Measurements from ENCODE around the gene CHID1. TPM values are rescaled to one million over a fixed set of nuclear protein-coding genes. Genes with fewer than 3 reads are reported as not detected.
A peak's percentile ranks its signal among the peaks of the same experiment; 100 is the strongest.

The CHID1 gene
- total and polyA plus RNA-seq, 9 of the 15 experiments (the other 6 are each of a cell fraction or from before 2014, with no cell fraction given): 15.1 to 108 (median 39.8) TPM

GRCh38 chr11:914747-915501 lies 4.3 kb upstream of the CHID1 start (continued):
- TF ChIP-seq ZZZ3 (IDR thresholded peaks at IDR 0.05): no peak
- TF ChIP-seq CREM (IDR thresholded peaks at IDR 0.05; ENCODE audit: low read depth): no peak
- TF ChIP-seq ZNF644 (tag; IDR thresholded peaks at IDR 0.05; ENCODE audit: low read depth): 0 out of 2 replicates have a peak, but pooled peaks have one; percentile 65
- no peak for TF ChIP-seq ZNF511 (CRISPR knock-in tag; IDR thresholded peaks at IDR 0.05)
- no peak for TF ChIP-seq TBP (optimal IDR thresholded peaks at IDR 0.05; ENCODE audit: low read depth, low read length)
- TF ChIP-seq SMAD1 (IDR thresholded peaks at IDR 0.05; ENCODE audit: low read depth, low read length, partially characterized antibody): no peak
- TF ChIP-seq KLF16 (IDR thresholded peaks at IDR 0.05): no peak
- TF ChIP-seq SAFB (IDR thresholded peaks at IDR 0.05; ENCODE audit: borderline replicate concordance, low read depth, low read length): no peak
- no peak for TF ChIP-seq USF2 (CRISPR knock-in tag; IDR thresholded peaks at IDR 0.05)
- TF ChIP-seq TGIF2 (CRISPR knock-in tag; IDR thresholded peaks at IDR 0.05): no peak
- TF ChIP-seq ATF3 (IDR thresholded peaks at IDR 0.05): no peak
- no peak for TF ChIP-seq ATF3 (CRISPR knock-in tag; conservative IDR thresholded peaks at IDR 0.05)
- TF ChIP-seq ZBTB17 (CRISPR knock-in tag; IDR thresholded peaks at IDR 0.05): no peak
- TF ChIP-seq, protein P1, sequence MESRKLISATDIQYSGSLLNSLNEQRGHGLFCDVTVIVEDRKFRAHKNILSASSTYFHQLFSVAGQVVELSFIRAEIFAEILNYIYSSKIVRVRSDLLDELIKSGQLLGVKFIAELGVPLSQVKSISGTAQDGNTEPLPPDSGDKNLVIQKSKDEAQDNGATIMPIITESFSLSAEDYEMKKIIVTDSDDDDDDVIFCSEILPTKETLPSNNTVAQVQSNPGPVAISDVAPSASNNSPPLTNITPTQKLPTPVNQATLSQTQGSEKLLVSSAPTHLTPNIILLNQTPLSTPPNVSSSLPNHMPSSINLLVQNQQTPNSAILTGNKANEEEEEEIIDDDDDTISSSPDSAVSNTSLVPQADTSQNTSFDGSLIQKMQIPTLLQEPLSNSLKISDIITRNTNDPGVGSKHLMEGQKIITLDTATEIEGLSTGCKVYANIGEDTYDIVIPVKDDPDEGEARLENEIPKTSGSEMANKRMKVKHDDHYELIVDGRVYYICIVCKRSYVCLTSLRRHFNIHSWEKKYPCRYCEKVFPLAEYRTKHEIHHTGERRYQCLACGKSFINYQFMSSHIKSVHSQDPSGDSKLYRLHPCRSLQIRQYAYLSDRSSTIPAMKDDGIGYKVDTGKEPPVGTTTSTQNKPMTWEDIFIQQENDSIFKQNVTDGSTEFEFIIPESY (CRISPR knock-in tag; IDR thresholded peaks at IDR 0.05): peak; percentile 84
- no peak for TF ChIP-seq GTF2B (IDR thresholded peaks at IDR 0.05; ENCODE audit: extremely low read depth, insufficient read length)
- TF ChIP-seq, protein P2, sequence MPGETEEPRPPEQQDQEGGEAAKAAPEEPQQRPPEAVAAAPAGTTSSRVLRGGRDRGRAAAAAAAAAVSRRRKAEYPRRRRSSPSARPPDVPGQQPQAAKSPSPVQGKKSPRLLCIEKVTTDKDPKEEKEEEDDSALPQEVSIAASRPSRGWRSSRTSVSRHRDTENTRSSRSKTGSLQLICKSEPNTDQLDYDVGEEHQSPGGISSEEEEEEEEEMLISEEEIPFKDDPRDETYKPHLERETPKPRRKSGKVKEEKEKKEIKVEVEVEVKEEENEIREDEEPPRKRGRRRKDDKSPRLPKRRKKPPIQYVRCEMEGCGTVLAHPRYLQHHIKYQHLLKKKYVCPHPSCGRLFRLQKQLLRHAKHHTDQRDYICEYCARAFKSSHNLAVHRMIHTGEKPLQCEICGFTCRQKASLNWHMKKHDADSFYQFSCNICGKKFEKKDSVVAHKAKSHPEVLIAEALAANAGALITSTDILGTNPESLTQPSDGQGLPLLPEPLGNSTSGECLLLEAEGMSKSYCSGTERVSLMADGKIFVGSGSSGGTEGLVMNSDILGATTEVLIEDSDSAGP (CRISPR knock-in tag; IDR thresholded peaks at IDR 0.05): no peak
- no peak for TF ChIP-seq TAF1 (IDR thresholded peaks at IDR 0.05; ENCODE audit: control insufficient read depth, extremely low read depth, insufficient read depth, low read length, severe bottlenecking)
- no peak for TF ChIP-seq NCOA1 (IDR thresholded peaks at IDR 0.05; ENCODE audit: low read depth)
- no peak for TF ChIP-seq FOXM1 (IDR thresholded peaks at IDR 0.05; ENCODE audit: low read depth)
- TF ChIP-seq FOXM1 (CRISPR knock-in tag; IDR thresholded peaks at IDR 0.05; ENCODE audit: low read depth): no peak
- TF ChIP-seq ESRRB (CRISPR knock-in tag; IDR thresholded peaks at IDR 0.05; ENCODE audit: borderline replicate concordance): no peak
- no peak for TF ChIP-seq ZNF696 (CRISPR knock-in tag; conservative IDR thresholded peaks at IDR 0.05)
